SIG-M5 treated with dmso at 0.1 percent for 504 hours (cell line): ENCODE data around the gene SSC4D.

Experiments
- DNase-seq: peaks from one replicate; lab custom pipeline; 2025; ENCODE audit not compliant: unreplicated experiment; lab: John Stamatoyannopoulos, UW

Gene SSC4D

DNA sequence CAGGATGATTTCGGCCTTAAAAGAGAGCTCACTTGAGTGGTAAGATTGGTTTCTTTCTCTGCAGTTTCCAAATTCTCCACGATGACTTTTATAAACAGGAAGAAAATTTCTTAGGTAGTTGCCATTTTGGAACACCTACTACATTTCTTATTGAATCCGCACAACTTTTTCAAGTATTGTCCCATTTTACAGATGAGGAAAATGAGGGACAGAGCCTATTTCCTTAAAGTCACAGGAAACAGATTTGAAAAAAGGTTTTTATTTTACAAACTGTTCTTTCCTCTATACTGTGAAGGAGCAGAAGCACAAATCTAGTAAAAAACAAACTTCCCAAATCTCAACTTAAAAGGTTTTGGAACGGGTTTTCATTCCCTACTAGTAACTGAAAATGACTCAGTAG lies 53.4 kb downstream of the SSC4D start:
- DNase-seq: no peak

DNA sequence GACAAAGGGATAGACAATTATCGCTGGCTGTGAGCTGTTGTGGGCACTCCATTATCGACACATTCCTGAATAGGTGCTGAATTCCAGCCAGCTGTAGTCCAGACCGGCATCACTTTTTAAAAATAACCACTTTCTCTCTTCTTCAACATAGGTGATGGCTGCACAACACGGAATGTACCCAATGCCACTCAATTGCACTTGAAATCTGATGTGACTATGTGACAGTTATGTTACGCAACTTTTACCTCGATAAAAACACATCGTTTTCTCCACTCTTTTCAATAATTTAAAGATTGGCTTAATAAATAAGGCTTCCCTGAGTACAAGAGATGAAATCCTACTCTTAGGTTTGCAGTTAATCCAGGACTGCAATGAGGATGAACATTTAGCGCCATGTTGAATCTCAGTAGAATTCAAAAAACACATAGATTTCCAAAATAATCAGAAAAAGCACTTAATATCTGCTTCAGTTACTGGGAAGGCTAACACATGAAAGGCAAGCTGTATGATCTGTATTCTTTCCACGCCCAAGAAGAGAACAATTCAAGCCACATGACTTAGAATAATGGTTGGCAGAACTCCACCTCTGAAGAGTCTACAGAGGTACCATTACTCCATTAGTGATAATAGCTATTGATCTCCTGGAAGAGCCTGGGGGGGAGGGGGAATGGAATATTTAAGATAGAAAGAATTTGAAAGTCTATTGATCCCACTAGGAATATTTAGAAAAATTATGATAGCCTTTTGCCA lies 54.3 kb downstream of the SSC4D start:
- DNase-seq: no peak

DNA sequence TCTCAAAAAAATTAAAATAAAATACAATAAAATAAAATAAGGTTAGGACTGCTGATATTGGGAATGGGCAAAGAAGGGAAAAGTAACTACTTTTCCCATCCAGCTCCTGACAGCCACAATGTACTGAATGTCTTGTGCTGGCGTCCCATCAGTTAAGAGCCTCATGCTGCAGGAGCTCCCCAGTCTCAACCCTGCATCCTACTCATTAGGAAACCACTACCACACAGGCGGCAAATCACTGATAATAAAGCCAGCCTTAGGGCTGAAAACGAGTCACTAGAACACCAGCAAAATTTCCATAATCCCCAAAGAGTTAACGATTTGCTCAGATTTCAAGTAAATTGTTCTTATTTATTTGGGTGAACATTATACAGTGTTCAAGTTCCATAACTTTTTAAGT lies 55.0 kb downstream of the SSC4D start:
- DNase-seq: no peak

DNA sequence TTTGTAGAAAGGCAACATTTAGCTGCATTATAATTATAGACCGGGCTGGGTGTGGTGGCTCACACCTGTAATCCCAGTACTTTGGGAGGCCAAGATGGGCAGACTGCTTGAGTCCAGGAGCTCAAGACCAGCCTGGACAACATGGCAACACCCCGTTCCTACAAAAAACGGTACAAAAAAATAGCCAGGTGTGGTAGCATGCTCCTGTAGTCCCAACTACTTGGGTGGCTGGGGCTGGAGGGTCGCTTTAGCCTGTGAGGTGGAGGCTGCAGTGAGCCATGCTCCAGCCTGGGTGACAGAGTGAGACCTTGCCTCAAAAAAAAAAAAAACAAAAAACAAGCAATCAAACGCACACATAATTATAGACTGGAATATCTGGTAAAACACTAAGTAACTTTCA lies 55.8 kb downstream of the SSC4D start:
- no peak for DNase-seq

DNA sequence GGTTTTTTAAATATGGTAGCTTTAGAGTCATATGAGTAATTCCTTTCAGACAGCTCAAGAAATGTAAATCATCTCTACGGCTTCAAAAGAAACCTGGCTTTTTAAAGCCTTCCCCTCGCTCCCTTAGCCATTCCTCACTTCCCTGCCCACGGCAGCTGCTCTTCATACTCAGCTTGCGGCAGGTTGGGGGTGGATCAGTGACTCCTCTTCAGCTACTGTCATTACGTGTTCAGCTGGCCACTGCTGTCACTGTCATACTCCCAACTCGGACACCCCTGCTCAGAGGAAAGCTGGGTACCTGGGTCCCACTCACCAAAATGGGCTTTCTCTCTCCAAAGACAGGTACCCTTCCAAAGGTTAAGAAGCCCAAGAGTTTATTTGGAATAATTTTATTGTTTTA lies 57.3 kb downstream of the SSC4D start:
- no peak for DNase-seq

DNA sequence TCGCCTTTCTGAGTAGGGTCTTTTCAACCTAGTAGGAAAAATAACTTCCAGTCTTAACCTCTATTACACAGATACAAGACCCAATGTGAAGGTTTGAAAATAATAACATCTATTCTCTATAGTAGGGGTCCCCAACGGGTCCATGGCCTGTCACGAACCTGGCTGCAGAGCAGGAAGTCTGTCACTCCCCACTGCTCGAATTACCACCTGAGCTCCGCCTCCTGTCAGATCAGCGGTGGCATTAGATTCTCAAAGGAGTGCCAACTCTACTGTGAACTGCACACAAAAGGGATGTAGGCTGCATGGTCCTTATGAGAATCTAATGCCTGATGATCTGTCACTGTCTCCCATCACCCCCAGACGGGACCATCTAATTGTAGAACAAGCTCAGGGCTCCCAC lies 58.1 kb downstream of the SSC4D start:
- no peak for DNase-seq

DNA sequence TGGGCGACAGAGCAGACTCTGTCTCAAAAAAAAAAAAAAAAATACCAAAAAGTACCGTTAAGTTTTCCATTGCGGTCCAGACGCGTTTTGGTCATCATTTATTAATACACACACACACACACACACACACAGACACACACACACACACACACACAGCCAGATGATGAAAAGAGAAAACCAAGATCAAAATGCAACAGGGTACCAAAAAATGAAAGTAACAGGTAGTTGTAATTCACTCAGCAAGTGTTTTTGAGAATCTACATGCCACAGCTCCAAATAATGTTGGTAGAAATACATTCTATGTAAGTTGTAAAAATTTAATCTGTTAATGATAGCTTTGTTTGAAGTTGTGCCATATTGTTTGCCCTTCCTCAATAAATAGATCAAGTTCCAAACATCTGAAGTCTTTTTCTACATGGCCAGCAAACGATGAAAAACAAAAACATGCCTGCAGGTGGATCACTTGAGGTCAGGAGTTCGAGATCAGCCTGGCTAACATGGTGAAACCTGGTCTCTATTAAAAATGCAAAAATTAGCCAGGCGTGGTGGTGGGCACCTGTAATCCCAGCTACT lies 60.1 kb downstream of the SSC4D start:
- no peak for DNase-seq

DNA sequence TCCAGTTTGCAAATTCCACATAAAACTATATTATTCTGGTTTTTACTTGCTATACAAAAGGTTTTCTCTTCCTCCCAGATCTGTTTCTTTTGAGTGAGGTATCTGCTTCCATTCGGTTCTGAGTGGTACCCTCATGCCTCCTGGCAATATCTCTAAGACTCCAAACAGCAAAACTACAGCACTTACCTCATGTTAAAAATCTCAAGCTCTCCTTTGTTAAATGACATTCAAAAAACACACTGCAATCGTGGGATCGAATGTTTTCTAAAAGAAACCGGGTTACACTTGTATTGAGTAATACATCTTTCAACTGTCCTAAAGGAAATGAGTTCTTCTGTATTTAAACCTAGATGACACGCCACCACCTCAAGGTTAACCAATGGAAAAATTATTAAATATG lies 61.8 kb downstream of the SSC4D start:
- DNase-seq: peak; percentile 39

DNA sequence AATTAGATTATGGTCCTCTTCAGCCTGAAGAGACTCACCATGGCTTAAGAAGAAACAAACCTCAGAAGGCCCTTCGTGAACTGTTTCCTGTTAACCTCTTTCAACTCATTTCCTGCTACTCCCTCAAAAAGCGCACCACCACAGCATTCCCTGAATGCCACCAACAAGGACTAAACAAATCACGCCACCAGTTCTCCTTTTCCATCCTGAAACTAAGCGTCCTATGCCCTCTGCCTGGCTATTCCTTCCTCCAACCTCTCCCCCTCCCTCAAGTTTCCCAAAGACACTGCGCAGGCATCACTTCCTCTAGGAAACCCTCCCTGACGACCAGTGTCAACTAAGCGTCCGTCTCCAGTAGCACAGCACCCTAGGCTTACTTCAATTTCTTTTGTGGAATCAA lies 62.7 kb downstream of the SSC4D start:
- DNase-seq: no peak

DNA sequence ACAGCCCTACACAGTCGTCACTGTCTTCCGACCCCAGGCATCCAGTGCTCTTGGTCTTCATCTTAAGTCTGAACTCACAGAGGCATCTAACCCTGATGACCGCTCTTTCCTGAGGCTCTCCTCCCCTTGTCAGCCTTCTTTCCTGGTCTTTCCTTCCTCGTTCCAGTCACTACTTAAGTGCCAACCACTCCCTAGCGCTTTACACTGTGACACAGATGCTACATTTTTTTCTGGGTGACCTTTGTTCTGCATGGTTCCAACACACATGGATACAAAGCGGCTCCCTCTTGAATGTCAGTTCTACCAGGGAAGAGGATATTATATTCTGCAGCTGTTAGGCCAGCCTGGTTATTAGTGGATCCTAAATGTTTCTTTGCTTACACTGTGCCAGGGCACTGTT lies 63.4 kb downstream of the SSC4D start:
- no peak for DNase-seq

DNA sequence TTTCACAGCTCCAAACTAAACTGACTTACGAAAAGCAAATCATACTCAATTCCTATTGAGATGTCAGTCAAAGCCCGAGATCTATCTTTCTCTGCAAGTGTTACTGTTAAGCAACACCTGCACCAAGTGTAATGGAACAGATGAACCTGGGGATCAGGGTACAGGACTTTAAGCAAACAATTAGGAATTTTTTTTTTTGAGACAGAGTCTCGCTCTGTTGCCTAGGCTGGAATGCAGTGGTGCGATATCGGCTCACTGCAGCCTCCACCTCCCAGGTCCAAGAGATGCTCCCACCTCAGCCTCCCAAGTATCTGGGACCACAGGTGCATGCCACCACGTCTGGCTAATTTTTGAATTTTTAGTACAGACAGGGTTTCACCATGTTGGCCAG lies 65.6 kb downstream of the SSC4D start:
- no peak for DNase-seq

DNA sequence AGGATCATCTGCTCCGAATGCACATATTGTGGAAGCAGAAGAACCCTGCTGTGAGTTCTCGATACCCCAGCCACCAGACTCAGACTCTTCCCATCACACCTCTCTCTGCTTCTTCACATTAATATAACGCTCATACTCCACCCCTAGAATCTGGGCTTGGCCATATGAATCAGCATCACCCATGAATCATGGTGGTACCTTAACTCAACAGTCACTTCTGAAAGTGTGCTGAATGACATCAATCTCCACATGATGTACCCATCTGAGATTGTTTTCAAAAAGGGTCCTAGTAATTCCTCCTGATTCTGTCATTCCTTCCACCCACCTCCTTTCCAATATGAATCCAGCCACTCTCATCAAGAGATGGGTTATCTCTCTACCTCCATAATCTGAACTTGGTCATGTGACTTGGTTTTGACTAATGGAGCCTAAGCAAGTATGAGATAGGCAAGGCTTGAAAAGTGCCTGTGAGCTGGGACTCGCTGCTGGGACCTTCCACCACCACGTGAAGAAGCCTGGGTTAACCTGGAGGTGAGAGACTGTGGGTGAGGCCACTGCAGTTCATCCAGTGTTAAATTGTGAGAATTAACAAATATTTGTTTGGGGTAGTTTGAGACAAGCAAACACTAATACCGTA lies 66.1 kb downstream of the SSC4D start:
- DNase-seq: no peak

DNA sequence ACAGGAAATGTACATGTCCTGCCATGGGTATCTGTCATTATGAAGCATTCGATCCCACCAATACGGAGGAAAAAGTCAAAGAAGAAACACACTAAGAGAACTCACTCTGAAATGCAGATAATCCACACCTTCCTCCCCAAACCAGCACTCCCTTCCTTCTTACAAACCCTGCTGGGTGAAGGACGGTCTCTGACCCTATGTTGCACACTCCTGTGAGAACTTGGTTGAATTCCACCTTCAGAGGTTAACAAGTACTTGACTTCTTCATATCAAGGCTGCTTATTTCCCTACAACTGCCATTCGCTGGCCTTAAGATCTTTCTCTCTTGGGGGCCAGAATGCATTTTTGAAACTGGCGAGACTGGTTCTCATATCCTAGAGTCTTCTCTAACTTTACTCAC lies 67.3 kb downstream of the SSC4D start:
- no peak for DNase-seq

DNA sequence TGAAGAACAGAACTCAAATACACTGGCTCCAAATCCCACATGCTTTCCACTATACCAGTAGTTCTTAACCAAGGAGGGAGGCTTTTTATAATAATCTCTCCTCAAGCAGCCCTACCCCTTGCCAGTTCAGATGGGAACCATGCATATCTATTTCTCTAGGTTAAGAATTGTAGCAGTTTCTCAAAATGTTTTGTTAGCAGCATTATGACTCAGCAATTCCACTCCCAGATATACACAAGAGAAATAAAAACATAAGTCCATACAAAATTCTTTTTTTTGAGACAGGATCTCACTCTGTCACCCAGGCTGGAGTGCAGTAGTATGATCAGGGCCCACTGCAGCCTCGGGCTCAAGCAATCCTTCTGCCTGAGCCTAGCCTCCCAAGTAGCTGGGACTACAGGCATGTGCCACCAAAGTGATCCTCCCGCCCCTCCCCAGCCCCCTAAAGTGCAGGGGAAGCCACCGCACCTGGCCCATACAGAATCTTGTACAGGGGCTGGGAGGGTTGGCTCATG lies 68.8 kb downstream of the SSC4D start:
- DNase-seq: no peak
